Hepatocyte (in vitro differentiated cells): ENCODE measurements around the gene PCCA. TPM values are rescaled to one million over a fixed set of nuclear protein-coding genes. Genes with fewer than 3 reads are reported as not detected.

ENCODE experiments used
- DNase-seq: peaks from one replicate; pipeline ENCODE4 v3.0.0-alpha.2; 2016; ENCODE audit warnings: low spot score
- H2AFZ ChIP-seq: fragments of 200-600 bp; sonication (generic); 2 replicates; pipeline ENCODE4 v1.6.0; 2016; ENCODE audit warnings: antibody characterized with exemption, mild to moderate bottlenecking
- H3K27ac ChIP-seq: fragments of 200-600 bp; sonication (generic); 2 replicates; pipeline ENCODE4 v1.5.1; 2016; ENCODE audit warnings: mild to moderate bottlenecking
- H3K27me3 ChIP-seq: fragments of 200-600 bp; sonication (generic); 2 replicates; pipeline ENCODE4 v1.6.1; 2016
- H3K36me3 ChIP-seq: fragments of 200-600 bp; sonication (generic); replicated peaks from 2 replicates; pipeline ENCODE4 v1.5.1; 2016; ENCODE audit warnings: low read depth; ENCODE audit not compliant: insufficient read depth
- H3K4me1 ChIP-seq: fragments of 200-600 bp; sonication (generic); 2 replicates; pipeline ENCODE4 v1.5.1; 2016; ENCODE audit warnings: mild to moderate bottlenecking, moderate library complexity; ENCODE audit not compliant: insufficient read depth
- H3K4me2 ChIP-seq: fragments of 200-600 bp; sonication (generic); 2 replicates; pipeline ENCODE4 v1.6.0; 2016
- H3K4me3 ChIP-seq: fragments of 200-600 bp; sonication (generic); 2 replicates; pipeline ENCODE4 v1.5.1; 2016; ENCODE audit warnings: mild to moderate bottlenecking
- H3K79me2 ChIP-seq: fragments of 200-600 bp; sonication (generic); 2 replicates; pipeline ENCODE4 v1.6.0; 2017; ENCODE audit warnings: mild to moderate bottlenecking
- H3K9me2 ChIP-seq: fragments of 200-600 bp; sonication (generic); replicated peaks from 2 replicates; pipeline ENCODE4 v1.6.0; 2017; ENCODE audit warnings: mild to moderate bottlenecking; ENCODE audit not compliant: insufficient read depth
- H3K9me3 ChIP-seq: fragments of 200-600 bp; sonication (generic); 2 replicates; pipeline ENCODE4 v1.5.1; 2016; ENCODE audit warnings: low read depth, mild to moderate bottlenecking
- H4K20me1 ChIP-seq: fragments of 200-600 bp; sonication (generic); 2 replicates; pipeline ENCODE4 v1.6.0; 2016; ENCODE audit warnings: mild to moderate bottlenecking; ENCODE audit not compliant: insufficient read depth, poor library complexity, severe bottlenecking
- EZH2 ChIP-seq: fragments of 200-600 bp; sonication (generic); IDR thresholded peaks from 2 replicates; pipeline ENCODE4 v1.6.1; 2016; ENCODE audit warnings: antibody characterized with exemption, mild to moderate bottlenecking, borderline replicate concordance
- EZH2phosphoT487 ChIP-seq: fragments of 200-600 bp; sonication (generic); IDR thresholded peaks from one replicate; pipeline ENCODE4 v1.6.1; 2018; ENCODE audit warnings: antibody characterized with exemption, mild to moderate bottlenecking, low read depth, moderate library complexity; ENCODE audit not compliant: unreplicated experiment, severe bottlenecking
- WGBS: methylation state at CpG from one replicate; pipeline ENCODE4 v1.1.6; 2016; ENCODE audit warnings: low lambda C conversion rate; ENCODE audit errors: missing lambda C conversion rate; 5-methylcytosine and 5-hydroxymethylcytosine counted together
- polyA plus RNA-seq: library from polyadenylated mRNA; unstranded; fragments of >200 nt; fragmentation: Nextera tagmentation; extraction: Ambion mirVana; gene quantifications from 2 replicates; pipeline ENCODE4 v1.2.1, GENCODE V29; 2016
- total RNA-seq: library from RNA; depleted of rRNA; stranded (reverse); fragments of >200 nt; gene quantifications from 2 replicates; pipeline ENCODE4 v1.2.3, GENCODE V29; 2014
- TF ChIP-seq, protein P1 (sequence below): fragments of 200-600 bp; sonication (generic); IDR thresholded peaks from 2 replicates; pipeline ENCODE4 v1.5.1; 2016; ENCODE audit warnings: antibody characterized with exemption, mild to moderate bottlenecking; ENCODE audit not compliant: poor library complexity

PCCA gene
- total and polyA plus RNA-seq, 2 experiments from 2014 or later = 23.6 to 28.2 TPM

DNA sequence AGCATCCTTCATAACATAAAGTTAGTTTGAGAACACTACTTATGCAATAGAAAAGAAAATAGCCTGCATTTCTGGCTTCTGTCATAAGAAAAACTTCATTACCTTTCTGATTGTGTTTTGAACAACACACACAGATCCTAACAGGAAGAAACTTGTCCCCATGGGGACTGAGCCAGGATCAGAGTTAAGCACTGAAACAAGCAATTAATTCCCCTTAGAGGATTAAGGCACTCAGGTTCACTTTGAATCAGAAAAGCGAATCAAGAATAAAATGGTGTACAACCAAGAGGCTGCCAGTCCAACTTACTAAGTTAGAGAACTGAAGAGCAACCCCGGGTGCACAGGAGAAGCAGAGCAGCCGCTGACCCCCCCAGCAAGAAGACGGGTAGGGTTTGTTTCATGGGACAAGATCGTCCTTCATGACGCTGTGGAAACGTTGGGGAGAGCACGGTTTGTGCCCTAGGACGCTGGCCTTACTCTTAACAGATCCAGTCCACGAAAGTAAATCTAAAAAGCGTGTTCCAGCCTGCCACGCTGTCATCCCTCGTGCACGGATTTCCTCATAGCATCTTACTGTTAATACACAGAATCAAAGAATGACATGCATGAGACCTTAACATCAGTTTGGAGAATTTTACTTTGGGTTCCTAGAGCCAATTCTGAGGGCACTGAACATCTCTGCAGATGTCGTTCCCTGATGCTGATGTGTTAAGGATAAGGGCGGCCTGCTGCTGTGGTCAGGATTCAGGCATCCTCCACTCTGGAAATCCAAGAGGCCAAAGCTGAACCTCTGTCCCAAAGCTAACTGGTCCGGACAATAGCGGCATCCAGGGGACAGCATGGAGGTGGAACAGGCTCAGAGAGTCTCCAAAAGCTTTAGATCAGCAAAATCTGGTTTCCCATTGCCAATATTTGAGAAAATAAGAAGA is 453.3 kb downstream of the PCCA start:
- Histone ChIP-seq H3K36me3 (no peaks in the 10 kb centered on the region), H3K4me3 (no peak overlapping the region), H3K27me3 (no peaks in the 10 kb centered on the region), H3K27ac (no peak overlapping the region), H3K9me2 (no peaks in the 10 kb centered on the region), H2AFZ (no peak overlapping the region), H3K4me1 (peaks cover 12% of the 10 kb centered on the region), H3K9me3 (no peaks in the 10 kb centered on the region), H4K20me1 (no peaks in the 10 kb centered on the region), H3K4me2 (no peak overlapping the region), H3K79me2 (no peaks in the 10 kb centered on the region)
- TF ChIP-seq, protein P1, sequence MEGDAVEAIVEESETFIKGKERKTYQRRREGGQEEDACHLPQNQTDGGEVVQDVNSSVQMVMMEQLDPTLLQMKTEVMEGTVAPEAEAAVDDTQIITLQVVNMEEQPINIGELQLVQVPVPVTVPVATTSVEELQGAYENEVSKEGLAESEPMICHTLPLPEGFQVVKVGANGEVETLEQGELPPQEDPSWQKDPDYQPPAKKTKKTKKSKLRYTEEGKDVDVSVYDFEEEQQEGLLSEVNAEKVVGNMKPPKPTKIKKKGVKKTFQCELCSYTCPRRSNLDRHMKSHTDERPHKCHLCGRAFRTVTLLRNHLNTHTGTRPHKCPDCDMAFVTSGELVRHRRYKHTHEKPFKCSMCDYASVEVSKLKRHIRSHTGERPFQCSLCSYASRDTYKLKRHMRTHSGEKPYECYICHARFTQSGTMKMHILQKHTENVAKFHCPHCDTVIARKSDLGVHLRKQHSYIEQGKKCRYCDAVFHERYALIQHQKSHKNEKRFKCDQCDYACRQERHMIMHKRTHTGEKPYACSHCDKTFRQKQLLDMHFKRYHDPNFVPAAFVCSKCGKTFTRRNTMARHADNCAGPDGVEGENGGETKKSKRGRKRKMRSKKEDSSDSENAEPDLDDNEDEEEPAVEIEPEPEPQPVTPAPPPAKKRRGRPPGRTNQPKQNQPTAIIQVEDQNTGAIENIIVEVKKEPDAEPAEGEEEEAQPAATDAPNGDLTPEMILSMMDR = no peak
- TF ChIP-seq EZH2 (no peak), EZH2phosphoT487 (no peak)
- no peak for DNase-seq
- WGBS = 91% methylated on average over 18 of the region's 18 CpGs

DNA sequence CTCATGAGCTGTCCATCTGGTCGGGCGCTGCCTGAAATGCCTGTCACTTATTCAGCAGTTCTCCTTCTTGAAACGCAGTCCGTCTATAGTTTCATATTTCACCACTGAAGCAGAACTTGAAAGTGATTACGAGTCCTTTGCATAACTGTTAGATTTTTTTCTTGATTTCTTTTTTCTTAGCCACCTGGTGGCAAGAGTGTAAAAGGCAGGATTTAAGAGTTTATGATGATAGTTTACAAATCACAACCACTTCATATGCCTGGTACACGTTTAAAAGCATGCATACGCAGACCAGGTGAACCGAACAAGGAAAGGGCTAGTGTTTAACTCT is 453.9 kb downstream of the PCCA start:
- 54% methylated on average over 8 of the region's 8 CpGs for WGBS
- TF ChIP-seq EZH2phosphoT487 (no peak), EZH2 (no peak)
- TF ChIP-seq, protein P1 = peak; percentile 46
- DNase-seq = no peak

DNA sequence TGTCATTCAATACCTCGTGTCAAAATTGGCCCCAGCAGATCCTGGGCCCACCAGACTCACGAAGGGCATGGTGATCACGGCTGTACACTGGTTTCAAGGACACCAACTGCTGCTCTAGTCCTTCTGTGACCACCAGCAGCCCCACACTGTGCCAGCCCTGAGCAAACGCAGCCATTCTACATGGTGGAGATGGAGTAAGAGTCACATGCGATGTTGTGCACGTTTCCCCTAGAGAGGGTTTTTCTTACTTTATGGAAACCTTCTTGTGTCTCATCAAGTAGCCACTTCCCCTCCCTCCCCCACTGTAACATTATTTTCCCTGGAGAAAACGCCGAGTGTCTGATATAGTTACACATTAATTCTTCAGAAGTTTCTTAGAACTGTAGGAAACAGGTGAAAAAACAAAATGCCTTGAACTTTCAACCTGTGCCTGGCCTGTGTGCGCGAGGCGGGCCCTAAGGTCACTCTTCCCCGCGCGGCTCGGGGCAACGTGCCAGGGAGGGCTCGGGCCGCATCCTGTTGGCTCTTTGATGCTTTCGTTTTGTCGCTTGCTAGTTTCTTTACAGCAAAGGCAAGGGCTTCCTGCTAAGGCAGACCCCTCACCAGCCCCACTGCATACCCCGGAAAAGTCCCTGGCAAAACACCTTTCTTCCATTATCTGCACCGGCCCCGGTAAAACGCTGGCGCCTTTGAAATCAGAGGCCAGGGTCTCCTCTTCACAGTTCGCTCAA is 455.1 kb downstream of the PCCA start:
- DNase-seq = no peak
- H3K27me3 ChIP-seq = no peaks in the 10 kb centered on the region
- H3K4me1 ChIP-seq = peaks cover 14% of the 10 kb centered on the region
- H2AFZ ChIP-seq = no peak overlapping the region
- H3K9me2 ChIP-seq = no peaks in the 10 kb centered on the region
- H3K79me2 ChIP-seq = no peaks in the 10 kb centered on the region
- H3K4me3 ChIP-seq = no peak overlapping the region
- H3K27ac ChIP-seq = no peak overlapping the region
- TF ChIP-seq EZH2 = no peak
- TF ChIP-seq, protein P1 = no peak
- TF ChIP-seq EZH2phosphoT487 = no peak
- H3K36me3 ChIP-seq = no peaks in the 10 kb centered on the region
- no peak overlapping the region for H3K4me2 ChIP-seq
- H4K20me1 ChIP-seq = no peaks in the 10 kb centered on the region
- H3K9me3 ChIP-seq = no peaks in the 10 kb centered on the region
- WGBS = 93% methylated on average over 26 of the region's 26 CpGs

More for the DNA sequence above, 453.9 kb downstream of the PCCA start:
- H3K79me2 ChIP-seq = no peaks in the 10 kb centered on the region
- H3K4me3 ChIP-seq = no peak overlapping the region
- no peaks in the 10 kb centered on the region for H3K9me3 ChIP-seq
- H3K27ac ChIP-seq = no peak overlapping the region
- peaks cover 19% of the 10 kb centered on the region for H3K4me1 ChIP-seq
- no peak overlapping the region for H3K4me2 ChIP-seq
- H3K36me3 ChIP-seq = no peaks in the 10 kb centered on the region
- no peaks in the 10 kb centered on the region for H4K20me1 ChIP-seq
- no peak overlapping the region for H2AFZ ChIP-seq
- no peaks in the 10 kb centered on the region for H3K27me3 ChIP-seq
- no peaks in the 10 kb centered on the region for H3K9me2 ChIP-seq
